ENCODE results near the gene ARHGAP28. TPM values are rescaled to one million over a fixed set of nuclear protein-coding genes. Genes with fewer than 3 reads are reported as not detected.

The ARHGAP28 gene
- total and polyA plus RNA-seq, 3 donors from 2014 or later, result 45.5 to 161 (median 76.8) TPM

DNA sequence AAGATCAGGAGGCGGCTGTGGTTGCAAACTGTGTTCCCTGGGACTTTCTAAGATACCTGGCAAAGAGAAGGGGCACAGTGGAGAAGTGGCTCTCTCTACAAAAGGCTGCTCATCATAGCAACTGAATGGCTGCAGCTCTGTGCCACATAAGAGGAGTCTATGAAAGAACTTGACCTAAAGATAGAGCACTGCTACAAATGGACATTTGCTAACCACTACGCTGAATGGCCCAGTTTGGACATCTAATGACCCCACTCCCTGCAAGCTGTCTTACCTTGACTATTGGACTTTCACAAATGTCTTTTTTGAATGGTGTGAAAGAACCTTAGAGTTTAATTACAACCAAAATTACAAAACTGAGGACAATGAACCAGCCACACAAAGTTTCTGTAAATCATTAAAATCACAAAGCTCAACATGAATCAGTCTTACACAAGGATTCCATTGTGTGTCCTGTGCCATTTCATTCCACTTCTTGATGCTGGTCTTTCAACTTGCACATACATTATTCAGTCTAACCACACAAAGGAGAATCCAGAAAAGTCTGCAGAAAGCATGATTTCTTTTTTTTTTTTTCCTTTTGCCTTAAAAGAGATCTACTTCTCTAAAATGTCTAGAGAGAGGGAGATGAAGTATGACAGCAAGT is 234.1 kb downstream of the ARHGAP28 start:
- no peaks in the 10 kb centered on the region for H3K36me3 ChIP-seq (ENCODE audit: low read depth, missing control alignments)

More for the DNA sequence above, 234.1 kb downstream of the ARHGAP28 start:
- WGBS, 2 donors, result 85 to 96% methylated on average over 2 of the region's 2 CpGs
- H3K4me3 ChIP-seq, result no peak overlapping the region
- no peak for DNase-seq
- no peaks in the 10 kb centered on the region for H3K4me1 ChIP-seq
- H3K27ac ChIP-seq, result no peak overlapping the region
- TF ChIP-seq POLR2A (IDR thresholded peaks at IDR 0.05), result no peak
- TF ChIP-seq, protein P1, sequence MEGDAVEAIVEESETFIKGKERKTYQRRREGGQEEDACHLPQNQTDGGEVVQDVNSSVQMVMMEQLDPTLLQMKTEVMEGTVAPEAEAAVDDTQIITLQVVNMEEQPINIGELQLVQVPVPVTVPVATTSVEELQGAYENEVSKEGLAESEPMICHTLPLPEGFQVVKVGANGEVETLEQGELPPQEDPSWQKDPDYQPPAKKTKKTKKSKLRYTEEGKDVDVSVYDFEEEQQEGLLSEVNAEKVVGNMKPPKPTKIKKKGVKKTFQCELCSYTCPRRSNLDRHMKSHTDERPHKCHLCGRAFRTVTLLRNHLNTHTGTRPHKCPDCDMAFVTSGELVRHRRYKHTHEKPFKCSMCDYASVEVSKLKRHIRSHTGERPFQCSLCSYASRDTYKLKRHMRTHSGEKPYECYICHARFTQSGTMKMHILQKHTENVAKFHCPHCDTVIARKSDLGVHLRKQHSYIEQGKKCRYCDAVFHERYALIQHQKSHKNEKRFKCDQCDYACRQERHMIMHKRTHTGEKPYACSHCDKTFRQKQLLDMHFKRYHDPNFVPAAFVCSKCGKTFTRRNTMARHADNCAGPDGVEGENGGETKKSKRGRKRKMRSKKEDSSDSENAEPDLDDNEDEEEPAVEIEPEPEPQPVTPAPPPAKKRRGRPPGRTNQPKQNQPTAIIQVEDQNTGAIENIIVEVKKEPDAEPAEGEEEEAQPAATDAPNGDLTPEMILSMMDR (IDR thresholded peaks at IDR 0.05), result no peak
- intact Hi-C loops (cut with DNase I; ENCODE audit: low total_unique reads), result no loop called here
- H3K27me3 ChIP-seq, result no peaks in the 10 kb centered on the region
- H3K9me3 ChIP-seq, result no peaks in the 10 kb centered on the region

Small RNAs within 50 kb of the gene (small RNA-seq; reads per million reads assigned to genes)
- 0 reads per million in 2 donors for gene RNU6-916P
